MCF 10A (cell line): ENCODE results near the gene SEC24A. TPM values are rescaled to one million over a fixed set of nuclear protein-coding genes. Genes with fewer than 3 reads are reported as not detected.
"Not testable (repeated sequence)": the region's sequence is repeated elsewhere in the genome, so short reads cannot be mapped to it uniquely, and the experiment has no call there.

ENCODE experiments used
- BruUV-seq: library from RNA; stranded (reverse); fragments of 400-500 nt; replicated peaks from 2 replicates; lab custom pipeline; 2021; lab: Mats Ljungman, UMichigan
- CTCF ChIA-PET: fragments of 300-600 bp; sonication (Branson Sonifier 250); formaldehyde crosslinking; extraction: SDS; loops from one replicate; lab custom pipeline; 2021; ENCODE audit warnings: antibody characterized with exemption, inconsistent platforms; lab: Yijun Ruan, JAX
- POLR2A ChIA-PET: fragments of 300-600, 350-650 bp; sonication (Branson Sonifier 250); formaldehyde crosslinking; extraction: SDS; loops from one replicate; lab custom pipeline; 2020; ENCODE audit warnings: antibody characterized with exemption, inconsistent platforms; lab: Yijun Ruan, JAX
- DNase-seq: peaks from one replicate; pipeline ENCODE4 v3.0.0-alpha.2; 2018; ENCODE audit not compliant: unreplicated experiment
- H3K27ac Mint-ChIP-seq: one replicate; pipeline ENCODE4 v1.8.0; 2022; ENCODE audit warnings: mild to moderate bottlenecking, low read depth, mixed read lengths; ENCODE audit not compliant: unreplicated experiment
- H3K27me3 Mint-ChIP-seq: one replicate; pipeline ENCODE4 v1.8.0; 2022; ENCODE audit warnings: mixed read lengths; ENCODE audit not compliant: insufficient read depth, unreplicated experiment
- H3K36me3 Mint-ChIP-seq: one replicate; pipeline ENCODE4 v1.8.0; 2022; ENCODE audit warnings: mild to moderate bottlenecking, moderate library complexity, mixed read lengths; ENCODE audit not compliant: insufficient read depth, unreplicated experiment
- H3K4me1 Mint-ChIP-seq: one replicate; pipeline ENCODE4 v1.8.0; 2022; ENCODE audit warnings: mixed read lengths; ENCODE audit not compliant: insufficient read depth, unreplicated experiment
- H3K4me3 Mint-ChIP-seq: one replicate; pipeline ENCODE4 v1.8.0; 2022; ENCODE audit warnings: mild to moderate bottlenecking, moderate library complexity, mixed read lengths; ENCODE audit not compliant: unreplicated experiment
- H3K9me3 Mint-ChIP-seq: one replicate; pipeline ENCODE4 v1.8.0; 2022; ENCODE audit warnings: mixed read lengths; ENCODE audit not compliant: unreplicated experiment
- CTCF ChIP-seq: fragments of 200-600 bp; IDR thresholded peaks from one replicate; pipeline ENCODE4 v1.8.0; 2022; ENCODE audit warnings: antibody characterized with exemption, mild to moderate bottlenecking; ENCODE audit not compliant: unreplicated experiment
- intact Hi-C: fragments of 100-400 bp; cut with micrococcal nuclease; formaldehyde crosslinking; loops from 2 replicates; pipeline ENCODE4 v1.14.1; 2022
- total RNA-seq: library from RNA; stranded (reverse); gene quantifications from 2 replicates; pipeline ENCODE4 v1.2.3, GENCODE V29; 2022

The SEC24A gene
- total RNA-seq, 1 experiment from 2014 or later = 41.4 TPM

GRCh38 chr5:134742134-134742533, 93.5 kb downstream of the SEC24A start:
- ChIA-PET CTCF (interaction anchor here (0.5 to 5.3 kb wide), 5 partner anchors 15 to 578 kb away, joined by 3 to 71 read pairs (median 4); partner anchors contain the start of gene DDX46), POLR2A (interaction anchor here (1.1 to 11.8 kb wide), 3 partner anchors 15 to 110 kb away, joined by 3 to 156 read pairs (median 38); partner anchors contain the start of genes DDX46 and SEC24A)
- H3K4me3 Mint-ChIP-seq = no peak overlapping the region
- TF ChIP-seq CTCF = no peak
- H3K36me3 Mint-ChIP-seq = peaks cover 64% of the 10 kb centered on the region
- no peak overlapping the region for H3K27ac Mint-ChIP-seq
- no peak for DNase-seq
- H3K9me3 Mint-ChIP-seq = no peaks in the 10 kb centered on the region
- no peaks in the 10 kb centered on the region for H3K27me3 Mint-ChIP-seq
- intact Hi-C loops = no loop called here
- peaks cover 17% of the 10 kb centered on the region for H3K4me1 Mint-ChIP-seq
- no TSS peak for BruUV-seq

DNA sequence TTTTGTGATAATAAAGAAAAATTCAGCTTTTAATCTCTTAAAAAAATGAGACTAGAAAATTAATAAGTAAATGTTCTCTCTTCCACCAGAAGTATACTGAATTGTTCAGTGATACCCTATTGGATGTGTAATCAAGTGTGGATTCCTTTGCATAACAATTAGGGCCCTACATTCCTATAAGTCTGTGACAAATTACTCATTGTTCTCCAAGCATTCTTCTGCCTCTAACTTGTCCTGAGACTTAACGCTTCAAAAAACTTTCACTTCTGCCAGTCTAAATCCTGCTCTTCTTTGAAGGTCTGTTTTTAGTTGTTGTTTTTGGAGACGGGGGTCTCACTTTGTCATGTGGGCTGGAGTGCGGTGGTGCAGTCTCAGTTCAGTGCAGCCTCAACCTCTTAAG, 100.8 kb downstream of the SEC24A start:
- CTCF ChIA-PET = interaction anchor here (0.6 to 3.0 kb wide), 6 partner anchors 8 to 338 kb away, joined by 3 to 12 read pairs (median 4); partner anchors contain the start of genes DDX46 and PCBD2
- Mint-ChIP-seq H3K27ac (no peak overlapping the region), H3K36me3 (peaks cover 63% of the 10 kb centered on the region), H3K4me3 (no peak overlapping the region), H3K27me3 (no peaks in the 10 kb centered on the region), H3K4me1 (no peaks in the 10 kb centered on the region), H3K9me3 (no peaks in the 10 kb centered on the region)
- BruUV-seq = no TSS peak
- POLR2A ChIA-PET = interaction anchor here (0.6 to 3.3 kb wide), 2 partner anchors 9 to 11 kb away, joined by 3 to 16 read pairs; partner anchors contain the start of genes CAMLG and DDX46
- intact Hi-C loops = no loop called here
- no peak for TF ChIP-seq CTCF
- DNase-seq = no peak

DNA sequence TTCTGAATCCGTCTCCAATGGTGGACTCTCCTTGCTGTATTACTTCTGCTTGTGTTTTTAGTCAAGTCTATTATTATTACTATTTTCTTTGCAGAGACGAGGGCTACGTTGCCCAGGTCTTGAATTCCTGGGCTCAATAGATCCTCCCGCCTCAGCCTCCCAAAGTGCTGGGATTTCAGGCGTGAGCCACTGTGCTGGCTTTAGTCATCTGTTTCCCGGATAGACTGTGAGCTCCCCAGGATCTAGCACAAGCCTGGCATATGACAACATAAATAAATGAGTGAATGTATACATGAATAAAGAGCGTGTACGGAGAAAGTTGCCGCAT, 109.6 kb downstream of the SEC24A start:
- Mint-ChIP-seq H3K9me3 (no peaks in the 10 kb centered on the region), H3K4me3 (peak overlapping the region; percentile 100), H3K4me1 (peaks cover 19% of the 10 kb centered on the region), H3K36me3 (peaks cover 7% of the 10 kb centered on the region), H3K27ac (peak overlapping the region; percentile 95), H3K27me3 (no peaks in the 10 kb centered on the region)
- intact Hi-C loops = loop anchor here (1.0 kb wide), 1 partner anchor 20 kb away; the partner anchor contains the start of gene CAMLG
- no peak for TF ChIP-seq CTCF
- ChIA-PET CTCF (interaction anchor here (0.7 to 6.3 kb wide), 18 partner anchors 9 to 387 kb away, joined by 3 to 71 read pairs (median 4); partner anchors contain the start of genes CAMLG and PCBD2), POLR2A (interaction anchor here (0.6 to 10.3 kb wide), 15 partner anchors 9 to 532 kb away, joined by 3 to 156 read pairs (median 4); partner anchors contain the start of genes C5orf24, CAMLG, PCBD2 and PPP2CA)
- BruUV-seq = no TSS peak
- no peak for DNase-seq

DNA sequence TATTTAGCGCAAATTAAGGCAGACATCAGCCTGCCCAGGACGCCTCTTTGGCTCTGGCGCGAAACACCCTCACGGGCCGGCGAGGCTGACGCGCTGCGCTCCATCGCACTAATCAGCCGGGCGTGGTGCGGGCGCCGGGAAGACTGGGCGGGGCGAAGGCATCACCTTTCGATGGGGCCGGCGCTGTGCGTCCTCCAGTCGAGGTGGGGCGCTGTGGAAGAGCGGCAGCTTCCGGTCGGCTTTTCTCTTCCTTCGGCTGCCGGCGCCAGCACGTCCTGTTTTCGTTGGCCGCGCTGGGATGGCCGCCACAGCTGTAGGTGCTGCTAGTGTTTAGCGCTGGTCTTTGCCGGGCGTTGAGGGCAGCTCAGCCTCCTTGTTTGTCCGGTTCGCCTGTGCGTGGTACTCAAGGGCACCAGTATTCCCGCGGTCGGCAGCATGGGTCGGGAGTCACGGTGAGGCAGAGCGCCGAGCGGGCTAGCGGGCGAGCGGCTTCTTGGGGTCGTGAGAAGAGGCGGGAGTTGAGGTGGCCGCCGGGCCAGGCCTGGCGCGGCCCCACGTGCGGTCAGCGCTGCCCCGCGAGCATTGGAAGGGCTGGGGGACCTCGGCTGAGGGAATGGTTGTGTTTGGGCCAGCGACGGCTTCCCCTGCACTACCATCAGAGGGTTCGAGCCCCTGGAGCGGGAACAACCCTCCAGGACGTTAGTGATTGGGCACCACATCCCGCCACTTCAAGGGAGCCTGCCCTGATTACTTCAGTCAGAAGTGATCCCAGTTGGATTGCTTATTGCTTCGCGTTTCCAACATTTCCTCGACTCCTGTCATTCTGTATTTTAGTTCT, 110.1 kb downstream of the SEC24A start, which contains the start of gene DDX46:
DDX46 (plus strand) TSS at position 276 of the 838 bp plus-strand sequence; CDS start at position 436, 160 bp downstream.
- intact Hi-C loops = loop anchor here (1.0 kb wide), 1 partner anchor 20 kb away; the partner anchor contains the start of gene CAMLG
- BruUV-seq = no TSS peak
- Mint-ChIP-seq H3K36me3 (peaks cover 12% of the 10 kb centered on the region), H3K27ac (peak within 1 kb of the TSS; percentile 95), H3K4me3 (peak within 1 kb of the TSS; percentile 100), H3K27me3 (no peaks in the 10 kb centered on the region), H3K4me1 (peaks cover 19% of the 10 kb centered on the region), H3K9me3 (no peaks in the 10 kb centered on the region)
- ChIA-PET POLR2A (interaction anchor here (0.6 to 10.3 kb wide), 21 partner anchors 10 to 533 kb away, joined by 3 to 156 read pairs (median 4); partner anchors contain the start of genes C5orf24, CAMLG, PCBD2 and PPP2CA), CTCF (interaction anchor here (0.6 to 6.3 kb wide), 17 partner anchors 10 to 388 kb away, joined by 3 to 71 read pairs (median 4); partner anchors contain the start of gene CAMLG)
- peak; percentile 91 for TF ChIP-seq CTCF
- DNase-seq = peak; percentile 98

- H3K4me3 Mint-ChIP-seq, intact Hi-C loops, H3K9me3 Mint-ChIP-seq, H3K27me3 Mint-ChIP-seq, DNase-seq, H3K27ac Mint-ChIP-seq, BruUV-seq: not testable (repeated sequence)
- H3K36me3 Mint-ChIP-seq = peaks cover 97% of the 10 kb centered on the region
- ChIA-PET POLR2A (interaction anchor here (0.6 to 1.1 kb wide), 2 partner anchors 21 to 763 kb away, joined by 3 read pairs; partner anchors contain the start of gene VDAC1), CTCF (interaction anchor here (0.7 to 1.1 kb wide), 2 partner anchors 33 to 84 kb away, joined by 3 read pairs; no protein-coding TSS in a partner anchor)
- peaks cover 11% of the 10 kb centered on the region for H3K4me1 Mint-ChIP-seq
These were observed 119.1 kb downstream of the SEC24A start for GRCh38 chr5:134767528-134768291.
